Peyer's patch (tissue), 4 donors: ENCODE measurements around the gene PEX10. TPM values are rescaled to one million over a fixed set of nuclear protein-coding genes. Genes with fewer than 3 reads are reported as not detected.
"Not testable (repeated sequence)": the region's sequence is repeated elsewhere in the genome, so short reads cannot be mapped to it uniquely, and the experiment has no call there.

ENCODE experiments used
- DNase-seq, 3 donors: peaks; one replicate each; pipeline ENCODE4 v3.0.0-alpha.2; 2017 to 2019
- H3K27ac ChIP-seq, 4 donors: fragments of 200-600 bp; sonication (generic); one replicate each; pipeline ENCODE4 v1.5.1; 2016 to 2019
- H3K27me3 ChIP-seq, 2 donors: fragments of 200-600 bp; sonication (generic); one replicate each; pipeline ENCODE4 v1.5.1; 2019
- H3K36me3 ChIP-seq, 3 donors: fragments of 200-600 bp; sonication (generic); one replicate each; pipeline ENCODE4 v1.5.1; 2016 to 2019
- H3K4me1 ChIP-seq, 4 donors: fragments of 200-600 bp; sonication (generic); one replicate each; pipeline ENCODE4 v1.5.1; 2016 to 2019
- H3K4me3 ChIP-seq, 4 donors: fragments of 200-600 bp; sonication (generic); 1 replicate in 3 of 4; 2 replicates in 1 of 4; pipeline ENCODE4 v1.5.1; 2016 to 2019; ENCODE audit warnings: mild to moderate bottlenecking in 1 of 4
- H3K9me3 ChIP-seq, 4 donors: fragments of 200-600 bp; sonication (generic); one replicate each; pipeline ENCODE4 v1.5.1; 2016 to 2019; ENCODE audit warnings: mild to moderate bottlenecking in 1 of 4
- CTCF ChIP-seq, 6 experiments: fragments of 450-650 bp in 4 of 6; fragments of 200-600 bp in 2 of 6; sonication (generic) in 1 of 6; IDR thresholded peaks; one replicate each; pipeline ENCODE4 v1.5.1; 2017 to 2019; ENCODE audit warnings: antibody characterized with exemption in 6 of 6, mild to moderate bottlenecking in 3 of 6, moderate library complexity in 1 of 6
- POLR2A ChIP-seq, 2 donors: fragments of 450-650 bp; IDR thresholded peaks; one replicate each; pipeline ENCODE4 v1.5.1; 2017; ENCODE audit warnings: antibody characterized with exemption in 2 of 2, mild to moderate bottlenecking in 2 of 2, moderate library complexity in 2 of 2
- total RNA-seq, 4 donors: library from RNA; depleted of rRNA; stranded (reverse); fragments of >200 nt; gene quantifications; one replicate each; pipeline ENCODE4 v1.1.0, GENCODE V29; 2016

The PEX10 gene
- total RNA-seq = 10 to 100 TPM; 16.9 to 29.6 (median 19.9) TPM

DNA sequence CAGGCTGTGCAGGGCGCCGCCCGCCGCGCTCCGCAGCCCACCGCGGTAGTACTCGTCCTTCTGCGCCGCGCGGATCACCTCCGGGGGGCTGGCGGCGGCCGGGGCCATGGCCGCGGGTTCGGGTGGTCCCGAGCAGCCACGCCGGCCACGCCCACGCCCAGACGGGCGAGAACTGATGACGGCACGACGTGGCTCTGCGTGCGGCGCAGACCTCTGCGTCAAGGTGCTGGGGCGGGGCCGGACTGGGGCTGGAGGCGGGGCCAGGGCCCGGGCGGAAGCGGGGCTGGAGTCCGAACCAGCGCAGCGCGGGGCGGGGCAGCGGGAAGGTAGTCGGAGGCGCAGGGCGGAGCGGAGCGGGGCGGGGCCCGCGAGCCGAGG is at the start of gene PEX10:
PEX10 (minus strand) TSS at position 170 of the 378 bp plus-strand sequence; CDS start at position 108, 62 bp downstream.
- no peak for TF ChIP-seq CTCF (IDR thresholded peaks at IDR 0.05)
- TF ChIP-seq POLR2A (IDR thresholded peaks at IDR 0.05) = no peak
- peak within 1 kb of the TSS; percentile 60 to 100 (median 88) for H3K4me3 ChIP-seq
- H3K27ac ChIP-seq = peak within 1 kb of the TSS; percentile 91 to 98 (median 96)
- peaks cover 0 to 39% (median 28%) of the 10 kb centered on the region in 4 donors for H3K4me1 ChIP-seq
- DNase-seq = peak; percentile 98 to 99 (median 99)
- H3K9me3 ChIP-seq = no peaks in the 10 kb centered on the region
- peaks cover 0 to 12% (median 0%) of the 10 kb centered on the region in 3 donors for H3K36me3 ChIP-seq
- H3K27me3 ChIP-seq = no peaks in the 10 kb centered on the region

GRCh38 chr1:2460996-2461751 is 48.8 kb upstream of the PEX10 start:
- no peaks in the 10 kb centered on the region for H3K27me3 ChIP-seq
- H3K27ac ChIP-seq = no peak overlapping the region
- H3K4me3 ChIP-seq = no peak overlapping the region
- no peaks in the 10 kb centered on the region for H3K9me3 ChIP-seq
- no peak for DNase-seq
- TF ChIP-seq CTCF (IDR thresholded peaks at IDR 0.05) (no peak), POLR2A (IDR thresholded peaks at IDR 0.05) (no peak)
- H3K4me1 ChIP-seq = no peaks in the 10 kb centered on the region
- no peaks in the 10 kb centered on the region for H3K36me3 ChIP-seq

DNA sequence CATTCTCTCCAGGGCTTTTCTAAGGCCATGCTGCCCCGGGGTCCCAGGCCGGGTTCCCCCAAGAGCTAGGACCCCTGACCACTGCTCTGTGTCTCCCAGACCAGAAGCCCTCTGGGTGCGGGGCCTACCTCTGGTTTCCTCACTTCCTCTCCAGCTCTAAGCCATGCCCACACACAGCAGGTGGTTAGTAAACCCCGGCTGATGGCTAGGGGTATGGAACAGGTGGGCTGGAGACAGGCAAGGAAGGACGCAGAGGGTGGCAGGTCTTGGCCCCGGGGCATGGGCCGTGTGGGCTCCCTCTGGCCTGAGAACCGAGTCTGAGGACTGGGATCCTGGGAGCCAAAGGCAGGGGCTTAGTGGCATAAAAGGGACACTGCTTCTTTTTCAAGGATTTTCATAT is 47.8 kb upstream of the PEX10 start:
- Histone ChIP-seq H3K36me3 (no peaks in the 10 kb centered on the region), H3K27me3 (no peaks in the 10 kb centered on the region), H3K4me3 (no peak overlapping the region), H3K27ac (no peak overlapping the region), H3K9me3 (no peaks in the 10 kb centered on the region), H3K4me1 (no peaks in the 10 kb centered on the region)
- DNase-seq = no peak
- TF ChIP-seq CTCF (IDR thresholded peaks at IDR 0.05) (no peak), POLR2A (IDR thresholded peaks at IDR 0.05) (no peak)

DNA sequence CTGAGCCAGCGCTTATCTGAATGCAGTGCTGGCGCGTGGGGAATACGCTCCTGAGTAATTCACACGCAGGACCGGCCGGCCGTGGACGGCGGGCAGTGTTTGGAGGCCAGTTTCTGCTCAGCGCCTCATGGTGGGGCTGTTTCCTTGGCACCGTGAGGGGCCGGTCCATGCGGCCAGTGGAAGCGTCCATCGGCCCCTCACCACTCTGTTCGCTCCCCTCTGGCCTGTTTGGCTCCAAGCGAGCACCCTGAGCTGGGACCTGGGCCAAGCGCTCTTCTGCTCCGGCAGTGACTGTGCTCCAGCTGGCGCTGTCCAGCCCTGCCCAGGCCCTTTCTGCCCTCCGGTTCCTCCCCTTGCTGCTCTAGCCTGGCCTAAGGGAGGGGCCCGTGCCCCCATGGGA is 47.4 kb upstream of the PEX10 start:
- DNase-seq = no peak
- Histone ChIP-seq H3K36me3 (no peaks in the 10 kb centered on the region), H3K27ac (no peak overlapping the region), H3K27me3 (no peaks in the 10 kb centered on the region), H3K4me1 (no peaks in the 10 kb centered on the region), H3K9me3 (no peaks in the 10 kb centered on the region), H3K4me3 (no peak overlapping the region)
- TF ChIP-seq CTCF (IDR thresholded peaks at IDR 0.05) (peak in 1 of 6 experiments; percentile 18), POLR2A (IDR thresholded peaks at IDR 0.05) (no peak)

- DNase-seq, H3K36me3 ChIP-seq, H3K27ac ChIP-seq, H3K4me1 ChIP-seq, H3K4me3 ChIP-seq, H3K27me3 ChIP-seq, H3K9me3 ChIP-seq: not testable (repeated sequence)
Observed at GRCh38 chr1:2459102-2459753, 46.9 kb upstream of the PEX10 start.

DNA sequence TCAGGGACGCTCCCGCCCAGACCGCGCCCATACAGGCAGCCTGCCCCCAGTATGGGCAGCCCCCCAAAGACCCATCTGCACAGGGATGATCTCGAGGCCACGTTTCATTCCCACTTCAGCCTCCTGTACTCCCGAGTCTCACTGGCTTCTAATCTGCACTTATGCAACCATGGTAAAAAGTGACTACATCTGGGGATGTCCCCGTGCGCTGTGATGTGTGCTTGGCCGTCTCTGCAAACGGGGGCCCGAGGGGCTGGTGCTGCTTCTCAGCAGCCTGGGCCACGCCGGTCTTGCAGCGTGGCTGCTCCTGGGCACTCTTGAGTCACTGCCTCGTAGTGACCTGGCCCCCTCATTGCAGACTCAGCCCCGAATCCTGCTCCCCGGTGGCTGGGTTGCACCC is 46.3 kb upstream of the PEX10 start:
- H3K4me1 ChIP-seq = no peaks in the 10 kb centered on the region

More for the DNA sequence above, 46.3 kb upstream of the PEX10 start:
- no peak for TF ChIP-seq POLR2A (IDR thresholded peaks at IDR 0.05)
- TF ChIP-seq CTCF (IDR thresholded peaks at IDR 0.05) = no peak
- no peak overlapping the region for H3K27ac ChIP-seq
- DNase-seq = no peak
- no peak overlapping the region for H3K4me3 ChIP-seq
- no peaks in the 10 kb centered on the region for H3K27me3 ChIP-seq
- no peaks in the 10 kb centered on the region for H3K9me3 ChIP-seq
- H3K36me3 ChIP-seq = no peaks in the 10 kb centered on the region
